Esophagus (tissue), 2 donors: Measurements from ENCODE around the gene TEX38. TPM values are rescaled to one million over a fixed set of nuclear protein-coding genes. Genes with fewer than 3 reads are reported as not detected.
"Not testable (repeated sequence)": the region's sequence is repeated elsewhere in the genome, so short reads cannot be mapped to it uniquely, and the experiment has no call there.

Source experiments
- H3K27ac ChIP-seq, 2 donors: one replicate each; pipeline ENCODE4 v1.5.1; 2013; ENCODE audit warnings: low read depth in 2 of 2, mild to moderate bottlenecking in 2 of 2, inconsistent platforms in 1 of 2, low read length in 1 of 2, moderate library complexity in 1 of 2
- H3K27me3 ChIP-seq, 2 donors: one replicate each; pipeline ENCODE4 v1.6.1; 2013; ENCODE audit warnings: low read length in 2 of 2, control low read depth in 1 of 2, mild to moderate bottlenecking in 1 of 2; ENCODE audit not compliant: insufficient read depth in 2 of 2, control insufficient read depth in 1 of 2
- H3K36me3 ChIP-seq, 2 donors: one replicate each; pipeline ENCODE4 v1.6.1; 2013; ENCODE audit warnings: low read length in 1 of 2; ENCODE audit not compliant: control insufficient read depth in 2 of 2, insufficient read depth in 2 of 2
- H3K4me1 ChIP-seq, 2 donors: one replicate each; pipeline ENCODE4 v1.6.1; 2013; ENCODE audit warnings: low read length in 1 of 2; ENCODE audit not compliant: control insufficient read depth in 2 of 2, insufficient read depth in 2 of 2
- H3K4me3 ChIP-seq, 2 donors: one replicate each; pipeline ENCODE4 v1.5.1; 2013; ENCODE audit warnings: low read length in 2 of 2, mild to moderate bottlenecking in 2 of 2, low read depth in 1 of 2, moderate library complexity in 1 of 2
- H3K9me3 ChIP-seq, 2 donors: one replicate each; pipeline ENCODE4 v1.6.1; 2013; ENCODE audit warnings: mild to moderate bottlenecking in 2 of 2, low read depth in 1 of 2, low read length in 1 of 2, moderate library complexity in 1 of 2; ENCODE audit not compliant: control insufficient read depth in 2 of 2, insufficient read depth in 1 of 2
- WGBS, 2 donors: extraction: QIAGEN DNeasy Blood & Tissue Kit; methylation state at CpG; one replicate each; pipeline ENCODE4 v1.1.7; 2013; 5-methylcytosine and 5-hydroxymethylcytosine counted together
- polyA plus RNA-seq, 2 donors: library from polyadenylated mRNA; stranded (reverse); fragments of 200-250 nt; gene quantifications; one replicate each; pipeline ENCODE4 v1.2.3, GENCODE V29; 2013
- donor health status: healthy with polysubstance abuse.
- donor health status: Bipolar disorder and iron deficiency.

Gene TEX38
- polyA plus RNA-seq, 2 donors, result not detected

DNA sequence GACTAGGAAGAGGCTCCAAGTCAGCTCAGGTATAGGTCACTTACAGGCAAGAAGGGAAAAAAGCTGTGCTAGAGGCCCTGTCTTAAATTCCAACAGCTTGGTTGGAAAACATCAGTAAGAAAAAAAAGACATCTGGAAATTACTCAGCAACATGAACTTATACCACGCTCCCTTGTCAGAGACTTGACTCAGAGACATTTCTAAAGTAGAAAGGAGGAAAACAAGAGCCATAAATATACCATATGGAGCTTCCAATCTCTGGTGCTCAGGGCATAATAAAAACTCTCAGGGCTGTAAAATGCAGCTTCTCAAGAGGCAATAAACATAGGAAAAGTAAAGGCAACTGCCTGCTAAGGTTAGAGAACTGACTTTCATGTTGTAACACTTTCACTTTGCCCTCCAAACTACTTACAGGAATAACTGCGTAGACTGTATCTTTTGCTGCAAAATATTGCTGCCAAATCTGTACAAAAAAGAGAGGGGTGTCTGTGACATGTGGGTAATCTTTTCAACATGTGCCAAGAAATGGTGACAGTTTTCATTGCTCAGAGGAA lies 18.2 kb upstream of the TEX38 start:
- Histone ChIP-seq H3K27ac (peak overlapping the region in 1 of 2 donors; percentile 47), H3K36me3 (peaks cover 3 to 5% of the 10 kb centered on the region in 2 donors), H3K27me3 (no peaks in the 10 kb centered on the region), H3K9me3 (peaks cover 0 to 3% of the 10 kb centered on the region in 2 donors), H3K4me3 (no peak overlapping the region), H3K4me1 (no peaks in the 10 kb centered on the region)
- 70 to 76% methylated on average over 2 of the region's 2 CpGs for WGBS, 2 donors

DNA sequence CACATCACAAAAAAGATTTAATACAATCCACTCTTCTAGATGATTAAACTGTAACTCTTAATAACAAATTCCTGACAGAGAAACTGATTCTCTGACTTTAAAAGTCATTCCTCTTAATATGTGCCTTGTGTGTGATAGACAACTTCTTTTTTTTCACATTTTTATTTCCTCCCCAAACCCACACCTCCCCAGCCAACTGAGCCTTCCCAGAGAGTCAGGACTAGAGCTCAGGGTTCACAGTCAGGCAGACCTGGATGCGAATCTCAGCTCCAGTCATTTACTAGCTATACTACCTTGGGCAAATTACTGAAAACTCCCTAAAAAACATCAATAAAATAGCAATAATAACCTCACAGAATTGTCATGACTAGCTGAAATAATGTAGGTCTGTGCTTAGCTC lies 17.6 kb upstream of the TEX38 start:
- Histone ChIP-seq H3K9me3 (peaks cover 0 to 3% of the 10 kb centered on the region in 2 donors), H3K36me3 (peaks cover 3 to 5% of the 10 kb centered on the region in 2 donors), H3K4me3 (no peak overlapping the region), H3K27me3 (no peaks in the 10 kb centered on the region), H3K4me1 (no peaks in the 10 kb centered on the region), H3K27ac (peak overlapping the region in 1 of 2 donors; percentile 63)
- WGBS, 2 donors, result 86 to 92% methylated on average over 1 of the region's 1 CpG

DNA sequence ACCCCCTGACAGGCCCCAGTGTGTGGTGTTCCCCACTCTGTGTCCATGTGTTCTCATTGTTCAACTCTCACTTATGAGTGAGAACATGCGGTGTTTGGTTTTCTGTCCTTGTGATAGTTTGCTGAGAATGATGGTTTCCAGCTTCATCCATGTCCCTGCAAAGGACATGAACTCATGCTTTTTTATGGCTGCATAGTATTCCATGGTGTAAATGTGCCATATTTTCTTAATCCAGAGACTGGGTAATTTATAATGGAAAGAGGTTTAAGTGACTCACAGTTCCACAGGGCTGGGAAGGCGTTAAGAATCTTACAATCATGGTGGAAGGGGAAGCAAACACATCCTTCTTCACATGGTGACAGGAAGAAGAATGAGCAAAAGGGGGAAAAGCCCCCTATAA lies 17.0 kb upstream of the TEX38 start:
- H3K4me3 ChIP-seq, H3K36me3 ChIP-seq, H3K4me1 ChIP-seq, H3K9me3 ChIP-seq, H3K27ac ChIP-seq, H3K27me3 ChIP-seq: not testable (repeated sequence)
- WGBS, 2 donors, result 94 to 100% methylated on average over 2 of the region's 2 CpGs

DNA sequence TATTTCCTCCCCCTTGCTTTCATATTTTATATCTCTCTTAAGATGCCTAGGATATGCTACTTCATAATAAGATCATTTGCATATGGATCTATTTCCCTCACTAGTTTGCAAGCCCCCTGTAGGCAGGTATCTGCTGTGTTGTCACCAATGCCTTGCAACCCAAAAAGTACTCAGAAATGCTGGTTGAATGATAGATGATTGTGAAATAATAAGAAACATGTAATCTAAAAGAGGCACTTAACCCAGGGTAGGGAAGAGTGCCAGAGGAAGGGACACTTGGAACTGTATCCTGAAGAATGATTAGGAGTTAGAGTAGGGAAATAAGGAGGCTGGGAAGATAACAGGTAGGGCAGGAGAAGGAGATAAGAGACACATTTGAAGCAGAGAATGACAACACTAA lies 15.8 kb upstream of the TEX38 start:
- Histone ChIP-seq H3K4me3 (no peak overlapping the region), H3K36me3 (peaks cover 0 to 5% of the 10 kb centered on the region in 2 donors), H3K27ac (no peak overlapping the region), H3K9me3 (no peaks in the 10 kb centered on the region), H3K4me1 (no peaks in the 10 kb centered on the region), H3K27me3 (no peaks in the 10 kb centered on the region)

- Histone ChIP-seq H3K27ac (no peak overlapping the region), H3K36me3 (peaks cover 0 to 5% of the 10 kb centered on the region in 2 donors), H3K9me3 (no peaks in the 10 kb centered on the region), H3K27me3 (no peaks in the 10 kb centered on the region), H3K4me1 (no peaks in the 10 kb centered on the region), H3K4me3 (no peak overlapping the region)
- WGBS, 2 donors, result 63 to 64% methylated on average over 2 of the region's 2 CpGs
These were observed 15.0 kb upstream of the TEX38 start for GRCh38 chr1:46656643-46657042.

DNA sequence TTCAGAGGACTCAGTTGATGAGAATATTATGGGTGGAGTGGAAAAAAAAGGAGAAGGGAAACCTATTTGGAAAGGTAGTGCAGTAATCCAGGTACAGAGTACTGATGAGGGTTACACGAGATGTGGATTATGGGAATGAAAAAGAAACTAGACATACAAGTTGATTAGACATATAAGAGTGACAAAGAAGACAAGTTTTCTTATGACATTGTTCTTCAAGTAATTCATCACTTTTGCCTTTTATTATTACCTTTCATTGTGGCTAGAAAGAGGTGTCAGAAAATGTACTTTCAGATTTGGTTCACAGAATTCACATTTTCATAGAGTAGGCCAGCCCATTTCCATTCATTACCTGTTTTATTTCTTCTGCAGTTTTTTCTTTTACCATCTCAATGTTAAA lies 13.9 kb upstream of the TEX38 start:
- WGBS, 2 donors, result 68% methylated on average over 1 of the region's 1 CpG
- Histone ChIP-seq H3K4me3 (no peak overlapping the region), H3K4me1 (no peaks in the 10 kb centered on the region), H3K9me3 (no peaks in the 10 kb centered on the region), H3K36me3 (peaks cover 0 to 5% of the 10 kb centered on the region in 2 donors), H3K27ac (no peak overlapping the region), H3K27me3 (no peaks in the 10 kb centered on the region)

DNA sequence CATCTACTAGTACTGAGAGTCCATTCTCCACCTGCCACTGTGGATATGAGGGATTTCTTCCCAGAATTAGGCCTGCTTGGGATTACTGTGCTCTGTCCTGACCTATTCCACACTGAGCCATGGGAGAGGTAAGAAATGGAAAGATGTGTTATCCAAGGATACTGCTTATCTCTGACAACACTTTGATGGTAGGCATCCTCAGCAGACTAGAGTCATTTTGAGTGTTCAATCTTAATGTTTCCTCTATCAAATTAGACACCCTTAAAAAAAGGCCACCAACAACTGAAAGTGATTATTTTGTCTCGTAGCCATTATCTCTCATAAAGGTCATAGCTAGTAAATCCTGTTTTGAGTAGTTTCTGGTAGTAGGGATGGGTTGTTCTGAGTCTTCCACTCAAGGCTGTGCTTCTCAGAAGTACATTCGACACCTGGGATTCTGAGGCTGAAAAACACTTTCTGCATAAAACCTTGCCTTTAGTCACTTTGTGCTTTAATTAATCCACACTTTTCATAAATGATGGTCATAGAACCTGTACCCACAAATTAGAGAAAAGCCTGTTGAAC lies 12.3 kb upstream of the TEX38 start:
- H3K4me3 ChIP-seq, result no peak overlapping the region
- H3K4me1 ChIP-seq, result no peaks in the 10 kb centered on the region
- H3K27me3 ChIP-seq, result no peaks in the 10 kb centered on the region
- peaks cover 0 to 5% of the 10 kb centered on the region in 2 donors for H3K36me3 ChIP-seq
- H3K9me3 ChIP-seq, result no peaks in the 10 kb centered on the region
- 73 to 84% methylated on average over 2 of the region's 2 CpGs for WGBS, 2 donors
- no peak overlapping the region for H3K27ac ChIP-seq

GRCh38 chr1:46660116-46660515 lies 11.5 kb upstream of the TEX38 start:
- WGBS, 2 donors, result 86 to 89% methylated on average over 5 of the region's 5 CpGs
- not testable (repeated sequence) for H3K27ac ChIP-seq, H3K9me3 ChIP-seq, H3K27me3 ChIP-seq, H3K4me3 ChIP-seq, H3K4me1 ChIP-seq
- peaks cover 4 to 11% of the 10 kb centered on the region in 2 donors for H3K36me3 ChIP-seq

GRCh38 chr1:46662919-46663318 lies 8.7 kb upstream of the TEX38 start:
- not testable (repeated sequence) for H3K27ac ChIP-seq, H3K9me3 ChIP-seq, H3K36me3 ChIP-seq, H3K27me3 ChIP-seq, H3K4me3 ChIP-seq, H3K4me1 ChIP-seq
- 96 to 99% methylated on average over 4 of the region's 5 CpGs for WGBS, 2 donors

- H3K27ac ChIP-seq, result no peak overlapping the region
- no peaks in the 10 kb centered on the region for H3K27me3 ChIP-seq
- WGBS, 2 donors, result 68 to 88% methylated on average over 2 of the region's 2 CpGs
- peaks cover 5 to 6% of the 10 kb centered on the region in 2 donors for H3K36me3 ChIP-seq
- H3K9me3 ChIP-seq, result no peaks in the 10 kb centered on the region
- H3K4me1 ChIP-seq, result peaks cover 0 to 2% of the 10 kb centered on the region in 2 donors
- H3K4me3 ChIP-seq, result no peak overlapping the region
These were observed 5.7 kb upstream of the TEX38 start for GRCh38 chr1:46665983-46666382.
